MM.1S (cell line): Measurements from ENCODE around the gene SERPINA6.
"Not testable (repeated sequence)": the region's sequence is repeated elsewhere in the genome, so short reads cannot be mapped to it uniquely, and the experiment has no call there.

ENCODE experiments used
- CTCF ChIP-seq: fragments of 300-600 bp; sonication (generic); IDR thresholded peaks from 2 replicates; pipeline ENCODE4 v1.5.1; 2016; ENCODE audit warnings: antibody characterized with exemption, low read length, mixed read lengths
- EZH2 ChIP-seq: fragments of 300-600 bp; sonication (generic); optimal IDR thresholded peaks from 2 replicates; pipeline ENCODE3; 2017; ENCODE audit warnings: low read depth, mild to moderate bottlenecking, antibody characterized with exemption, low read length, mixed read lengths

GRCh38 chr14:94369766-94370523 is 46.8 kb upstream of the SERPINA6 start:
- not testable (repeated sequence) for TF ChIP-seq CTCF, EZH2
